Lower leg skin (tissue), 3 donors: ENCODE results near the gene IQGAP3.

ENCODE experiments used
- POLR2A ChIP-seq, 2 donors: fragments of 450-650 bp; IDR thresholded peaks; one replicate each; pipeline ENCODE4 v1.6.1; 2016 to 2017; ENCODE audit warnings: antibody characterized with exemption in 2 of 2, mild to moderate bottlenecking in 1 of 2, moderate library complexity in 1 of 2
- TF ChIP-seq, protein P1 (sequence below), 3 donors: fragments of 450-650 bp; IDR thresholded peaks; one replicate each; pipeline ENCODE4 v1.5.1; 2016; ENCODE audit warnings: antibody characterized with exemption in 3 of 3, mild to moderate bottlenecking in 3 of 3, moderate library complexity in 2 of 3

DNA sequence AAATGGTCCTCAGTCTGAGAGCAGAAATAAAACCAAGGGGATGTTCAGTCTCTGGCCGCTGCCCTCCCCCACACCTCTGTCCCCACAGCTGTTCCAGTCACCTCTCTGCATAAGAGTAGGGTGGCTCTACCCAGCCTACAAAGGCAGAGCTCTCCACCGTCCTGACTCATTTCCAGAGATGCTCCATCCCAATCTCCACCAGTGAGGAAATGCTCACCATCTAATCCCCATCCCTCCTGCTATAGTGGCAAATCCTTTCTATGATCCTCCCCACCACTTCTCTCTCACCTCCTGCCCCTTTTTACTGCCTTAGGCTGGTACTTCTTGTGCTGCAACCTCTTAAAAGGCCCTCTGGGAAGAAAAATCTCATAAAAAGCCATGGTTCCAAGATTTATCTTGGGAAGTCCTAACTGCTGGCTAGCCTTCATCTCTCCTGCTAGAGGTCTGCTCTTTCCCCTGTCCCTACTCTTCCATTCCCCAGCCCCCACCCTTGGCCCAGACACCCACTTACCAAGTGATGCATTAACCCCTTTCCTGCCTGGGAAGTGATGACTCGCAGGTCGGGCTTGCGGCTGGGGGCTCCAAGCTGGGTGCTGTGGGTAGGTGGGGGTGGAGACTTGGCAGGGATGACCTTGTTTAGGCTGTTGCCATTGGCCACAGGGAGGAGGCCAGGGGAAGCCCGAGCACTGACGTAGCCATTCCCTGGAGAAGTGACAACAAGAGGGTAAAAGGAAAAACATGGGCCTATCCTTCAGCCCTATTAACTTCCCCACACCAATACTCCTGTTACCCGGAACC lies 95.7 kb downstream of the IQGAP3 start:
- TF ChIP-seq, protein P1, sequence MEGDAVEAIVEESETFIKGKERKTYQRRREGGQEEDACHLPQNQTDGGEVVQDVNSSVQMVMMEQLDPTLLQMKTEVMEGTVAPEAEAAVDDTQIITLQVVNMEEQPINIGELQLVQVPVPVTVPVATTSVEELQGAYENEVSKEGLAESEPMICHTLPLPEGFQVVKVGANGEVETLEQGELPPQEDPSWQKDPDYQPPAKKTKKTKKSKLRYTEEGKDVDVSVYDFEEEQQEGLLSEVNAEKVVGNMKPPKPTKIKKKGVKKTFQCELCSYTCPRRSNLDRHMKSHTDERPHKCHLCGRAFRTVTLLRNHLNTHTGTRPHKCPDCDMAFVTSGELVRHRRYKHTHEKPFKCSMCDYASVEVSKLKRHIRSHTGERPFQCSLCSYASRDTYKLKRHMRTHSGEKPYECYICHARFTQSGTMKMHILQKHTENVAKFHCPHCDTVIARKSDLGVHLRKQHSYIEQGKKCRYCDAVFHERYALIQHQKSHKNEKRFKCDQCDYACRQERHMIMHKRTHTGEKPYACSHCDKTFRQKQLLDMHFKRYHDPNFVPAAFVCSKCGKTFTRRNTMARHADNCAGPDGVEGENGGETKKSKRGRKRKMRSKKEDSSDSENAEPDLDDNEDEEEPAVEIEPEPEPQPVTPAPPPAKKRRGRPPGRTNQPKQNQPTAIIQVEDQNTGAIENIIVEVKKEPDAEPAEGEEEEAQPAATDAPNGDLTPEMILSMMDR (IDR thresholded peaks at IDR 0.05) = no peak
- TF ChIP-seq POLR2A (IDR thresholded peaks at IDR 0.05) = no peak
